ENCODE data around the gene OSM.

GRCh38 chr22:30265823-30266444 lies 717 bp downstream of the OSM start:
- no peak for TF ChIP-seq TAF1 (IDR thresholded peaks at IDR 0.05; ENCODE audit: borderline replicate concordance, low read depth, low read length)
- peak; percentile 69; the same call in 1 of the 2 replicates for TF ChIP-seq POLR2A (IDR thresholded peaks at IDR 0.05; ENCODE audit: low read depth, low read length)

All from GM12892 (cell line).